Measurements from ENCODE around the gene JMJD4. TPM values are rescaled to one million over a fixed set of nuclear protein-coding genes. Genes with fewer than 3 reads are reported as not detected.

Gene JMJD4
- total RNA-seq, 4 donors from 2014 or later, result 33.4 to 45.3 (median 40.6) TPM

DNA sequence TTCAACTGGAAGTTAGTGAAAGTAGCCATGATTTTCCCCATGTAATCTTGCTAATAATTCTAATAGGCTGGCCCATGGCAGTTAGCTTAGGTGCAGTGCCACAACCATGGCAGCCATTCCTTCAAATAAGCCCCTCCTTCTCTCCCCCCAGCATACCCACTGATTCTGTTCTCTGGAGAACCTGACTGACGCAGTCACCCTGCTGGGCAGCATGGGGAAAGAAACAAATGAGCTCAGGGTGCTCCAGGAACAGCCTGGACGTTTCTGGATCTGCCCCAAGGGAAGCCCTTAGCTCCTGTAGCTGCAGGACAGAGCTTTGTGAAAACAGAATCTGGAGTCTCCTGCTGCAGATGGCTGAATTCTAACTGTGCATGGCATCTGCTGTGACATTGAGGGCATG lies 22.7 kb upstream of the JMJD4 start:
- Histone ChIP-seq H3K36me3 (peaks cover 0 to 50% (median 4%) of the 10 kb centered on the region in 3 donors), H3K27me3 (no peaks in the 10 kb centered on the region), H3K4me1 (peaks cover 0 to 50% (median 17%) of the 10 kb centered on the region in 4 donors), H3K4me3 (no peak overlapping the region), H3K9me3 (no peaks in the 10 kb centered on the region), H3K27ac (peak overlapping the region; percentile 34 to 83 (median 67))
- WGBS, 2 donors, result 35 to 78% methylated on average over 2 of the region's 2 CpGs
- TF ChIP-seq CTCF (IDR thresholded peaks at IDR 0.05) (no peak), POLR2A (IDR thresholded peaks at IDR 0.05) (no peak), EP300 (IDR thresholded peaks at IDR 0.05) (no peak)
- DNase-seq (ENCODE audit: low spot score in 2 of 2), result no peak

GRCh38 chr1:227756172-227756959 lies 21.3 kb upstream of the JMJD4 start:
- no peaks in the 10 kb centered on the region for H3K27me3 ChIP-seq
- TF ChIP-seq EP300 (IDR thresholded peaks at IDR 0.05) (no peak), CTCF (IDR thresholded peaks at IDR 0.05) (no peak), POLR2A (IDR thresholded peaks at IDR 0.05) (no peak)
- 81 to 90% methylated on average over 10 to 13 of the region's 13 CpGs for WGBS, 2 donors
- no peak overlapping the region for H3K4me3 ChIP-seq
- H3K36me3 ChIP-seq, result peaks cover 0 to 47% (median 4%) of the 10 kb centered on the region in 3 donors
- peak overlapping the region in 2 of 4 donors; percentile 78 to 83 for H3K27ac ChIP-seq
- H3K4me1 ChIP-seq, result peaks cover 0 to 40% (median 13%) of the 10 kb centered on the region in 4 donors
- H3K9me3 ChIP-seq, result no peaks in the 10 kb centered on the region
- DNase-seq (ENCODE audit: low spot score in 2 of 2), result no peak

GRCh38 chr1:227754958-227755357 lies 19.9 kb upstream of the JMJD4 start:
- 98 to 99% methylated on average over 4 of the region's 4 CpGs for WGBS, 2 donors
- TF ChIP-seq POLR2A (IDR thresholded peaks at IDR 0.05) (no peak), CTCF (IDR thresholded peaks at IDR 0.05) (no peak), EP300 (IDR thresholded peaks at IDR 0.05) (no peak)
- Histone ChIP-seq H3K4me1 (peaks cover 0 to 40% (median 13%) of the 10 kb centered on the region in 4 donors), H3K9me3 (no peaks in the 10 kb centered on the region), H3K36me3 (peaks cover 0 to 49% (median 4%) of the 10 kb centered on the region in 3 donors), H3K27me3 (no peaks in the 10 kb centered on the region), H3K4me3 (no peak overlapping the region), H3K27ac (peak overlapping the region; percentile 52 to 83 (median 66))
- DNase-seq (ENCODE audit: low spot score in 2 of 2), result no peak

DNA sequence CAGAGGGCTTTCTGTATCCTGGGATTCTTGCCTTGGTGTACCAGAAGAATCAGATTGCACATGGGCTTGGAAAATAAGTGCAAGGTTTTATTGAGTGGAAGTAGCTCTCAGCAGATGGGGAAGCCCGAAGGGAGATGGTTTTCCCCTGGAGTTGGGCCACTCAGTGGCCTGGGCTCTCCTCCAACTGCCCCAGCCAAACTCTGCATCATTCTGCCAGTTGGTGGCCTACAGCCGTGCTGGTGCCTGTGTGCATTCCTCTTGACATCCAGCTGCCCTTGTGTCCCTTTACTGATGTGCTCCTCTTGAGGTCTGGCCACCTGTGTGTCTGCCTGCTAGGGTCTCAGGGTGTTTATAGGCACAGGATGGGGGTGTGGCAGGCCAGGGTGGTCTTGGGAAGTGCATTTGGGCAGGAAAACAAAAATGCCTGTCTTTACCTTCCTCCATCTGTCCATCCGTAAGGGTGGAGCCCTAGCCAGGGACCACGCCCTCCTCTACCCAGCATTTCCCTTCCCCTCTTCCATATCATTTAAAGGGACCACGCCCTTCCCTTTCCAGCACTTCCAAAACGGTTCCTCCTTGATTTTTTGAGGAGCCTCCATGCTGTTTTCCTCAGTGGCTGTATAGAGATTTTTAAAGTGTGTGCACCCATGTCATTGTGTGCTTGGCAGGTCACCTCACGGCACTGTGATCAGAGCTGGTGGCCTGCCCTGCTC lies 19.1 kb upstream of the JMJD4 start:
- no peaks in the 10 kb centered on the region for H3K27me3 ChIP-seq
- TF ChIP-seq POLR2A (IDR thresholded peaks at IDR 0.05) (no peak), EP300 (IDR thresholded peaks at IDR 0.05) (no peak), CTCF (IDR thresholded peaks at IDR 0.05) (no peak)
- H3K4me1 ChIP-seq, result peaks cover 0 to 34% (median 13%) of the 10 kb centered on the region in 4 donors
- no peak for DNase-seq (ENCODE audit: low spot score in 2 of 2)
- no peaks in the 10 kb centered on the region for H3K9me3 ChIP-seq
- peak overlapping the region; percentile 52 to 83 (median 66) for H3K27ac ChIP-seq
- no peak overlapping the region for H3K4me3 ChIP-seq
- 49 to 53% methylated on average over 7 of the region's 7 CpGs for WGBS, 2 donors
- H3K36me3 ChIP-seq, result peaks cover 0 to 49% (median 4%) of the 10 kb centered on the region in 3 donors

Data from tibial nerve (tissue), 4 donors.